Progenitor cell of endocrine pancreas (in vitro differentiated cells): ENCODE data around the gene ABHD10. TPM values are rescaled to one million over a fixed set of nuclear protein-coding genes. Genes with fewer than 3 reads are reported as not detected.
A peak's percentile ranks its signal among the peaks of the same experiment; 100 is the strongest.

Experiments
- DNase-seq: peaks from one replicate; pipeline ENCODE4 v3.0.0; 2021; ENCODE audit warnings: low spot score; ENCODE audit not compliant: unreplicated experiment
- H3K27ac Mint-ChIP-seq: 2 replicates; pipeline ENCODE4 v1.8.0; 2021; ENCODE audit warnings: mild to moderate bottlenecking, moderate library complexity, mixed read lengths
- H3K27me3 Mint-ChIP-seq: 2 replicates; pipeline ENCODE4 v1.8.0; 2021; ENCODE audit warnings: mixed read lengths
- H3K36me3 Mint-ChIP-seq: 2 replicates; pipeline ENCODE4 v1.8.0; 2022; ENCODE audit warnings: mixed read lengths; ENCODE audit not compliant: insufficient read depth
- H3K4me1 Mint-ChIP-seq: 2 replicates; pipeline ENCODE4 v1.8.0; 2021; ENCODE audit warnings: low read depth, mixed read lengths
- H3K4me3 Mint-ChIP-seq: 2 replicates; pipeline ENCODE4 v1.8.0; 2021; ENCODE audit warnings: low read depth, mild to moderate bottlenecking, moderate library complexity, mixed read lengths
- H3K9me3 Mint-ChIP-seq: 2 replicates; pipeline ENCODE4 v1.8.0; 2021; ENCODE audit warnings: low read depth, mixed read lengths
- CTCF ChIP-seq: fragments of 200-600 bp; sonication (generic); IDR thresholded peaks from one replicate; pipeline ENCODE4 v1.5.0; 2021; ENCODE audit warnings: antibody characterized with exemption, mild to moderate bottlenecking; ENCODE audit not compliant: unreplicated experiment
- total RNA-seq: library from RNA; stranded (reverse); gene quantifications from 2 replicates; pipeline ENCODE4 v1.2.1, GENCODE V29; 2021

The ABHD10 gene
- total RNA-seq, 1 donor from 2014 or later, result 31.9 TPM

GRCh38 chr3:112011376-112011940 is 32.6 kb downstream of the ABHD10 start:
- no peak for TF ChIP-seq CTCF
- DNase-seq, result no peak
- H3K4me3 Mint-ChIP-seq, result no peak overlapping the region
- H3K27ac Mint-ChIP-seq, result no peak overlapping the region
- peaks cover 2% of the 10 kb centered on the region for H3K4me1 Mint-ChIP-seq
- no peaks in the 10 kb centered on the region for H3K27me3 Mint-ChIP-seq
- no peaks in the 10 kb centered on the region for H3K9me3 Mint-ChIP-seq
- no peaks in the 10 kb centered on the region for H3K36me3 Mint-ChIP-seq

GRCh38 chr3:112012205-112012992 is 33.6 kb downstream of the ABHD10 start:
- Mint-ChIP-seq H3K9me3 (no peaks in the 10 kb centered on the region), H3K4me1 (peaks cover 2% of the 10 kb centered on the region), H3K27me3 (no peaks in the 10 kb centered on the region), H3K36me3 (no peaks in the 10 kb centered on the region), H3K4me3 (no peak overlapping the region), H3K27ac (peak overlapping the region; percentile 43)
- TF ChIP-seq CTCF, result no peak
- no peak for DNase-seq

DNA sequence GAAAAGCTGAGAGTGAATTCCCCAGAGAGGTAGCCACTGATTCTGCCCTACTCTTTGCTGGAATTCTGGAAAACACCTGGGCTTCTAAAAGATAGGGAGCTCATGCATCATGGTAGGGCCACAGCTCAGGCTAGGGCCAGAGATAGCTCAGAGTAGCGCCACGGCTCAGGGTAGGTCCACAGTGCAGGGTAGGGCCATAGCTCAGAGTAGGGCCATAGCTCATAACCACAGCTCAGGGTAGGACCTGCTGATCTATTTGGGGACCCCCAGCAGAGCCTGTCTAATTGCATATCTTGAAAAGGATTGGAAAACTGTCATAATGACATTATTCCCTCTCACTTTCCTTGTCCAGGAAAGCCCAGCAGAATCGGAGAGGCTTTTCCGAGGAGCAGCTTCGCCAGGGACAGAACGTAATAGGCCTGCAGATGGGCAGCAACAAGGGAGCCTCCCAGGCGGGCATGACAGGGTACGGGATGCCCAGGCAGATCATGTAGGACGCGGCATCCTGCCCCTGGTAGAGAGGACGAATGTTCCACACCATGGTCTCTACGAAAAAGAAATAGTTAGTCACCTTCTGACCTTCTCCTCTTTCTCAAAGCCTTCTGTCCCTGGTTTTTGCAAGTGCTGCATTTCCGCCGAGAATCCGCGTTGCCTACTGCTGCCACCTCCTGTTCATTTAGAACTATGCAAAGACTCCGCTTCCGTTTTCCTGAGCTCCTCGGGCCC is 34.4 kb downstream of the ABHD10 start:
- peak; percentile 26 for DNase-seq
- no peak overlapping the region for H3K4me3 Mint-ChIP-seq
- no peaks in the 10 kb centered on the region for H3K27me3 Mint-ChIP-seq
- peak; percentile 74 for TF ChIP-seq CTCF
- peaks cover 2% of the 10 kb centered on the region for H3K4me1 Mint-ChIP-seq
- no peaks in the 10 kb centered on the region for H3K9me3 Mint-ChIP-seq
- H3K27ac Mint-ChIP-seq, result no peak overlapping the region
- H3K36me3 Mint-ChIP-seq, result no peaks in the 10 kb centered on the region

GRCh38 chr3:112013784-112014143 is 34.9 kb downstream of the ABHD10 start:
- DNase-seq, result no peak
- peaks cover 2% of the 10 kb centered on the region for H3K4me1 Mint-ChIP-seq
- no peak for TF ChIP-seq CTCF
- H3K36me3 Mint-ChIP-seq, result no peaks in the 10 kb centered on the region
- H3K27ac Mint-ChIP-seq, result no peak overlapping the region
- no peaks in the 10 kb centered on the region for H3K9me3 Mint-ChIP-seq
- H3K27me3 Mint-ChIP-seq, result no peaks in the 10 kb centered on the region
- no peak overlapping the region for H3K4me3 Mint-ChIP-seq

DNA sequence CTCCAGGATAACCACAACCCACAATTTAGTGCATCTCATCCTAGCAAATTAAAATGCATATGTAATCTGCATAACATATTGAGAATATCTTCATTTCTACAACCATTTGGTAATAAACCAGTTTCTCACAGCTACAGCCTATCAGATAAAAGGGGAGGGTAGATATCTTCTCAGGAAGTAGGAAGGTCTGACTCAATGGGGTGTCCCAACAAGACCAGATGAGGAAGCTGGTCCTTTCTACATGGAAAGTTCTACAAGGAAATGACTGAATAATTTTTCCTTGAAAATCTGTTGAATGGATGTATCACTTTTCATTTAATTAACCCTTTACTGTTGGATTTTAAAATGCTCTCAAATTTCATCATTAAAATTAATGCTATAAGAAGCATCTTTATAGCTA is 38.3 kb downstream of the ABHD10 start:
- Mint-ChIP-seq H3K27ac (no peak overlapping the region), H3K27me3 (no peaks in the 10 kb centered on the region), H3K9me3 (peaks cover 2% of the 10 kb centered on the region), H3K36me3 (no peaks in the 10 kb centered on the region), H3K4me1 (peaks cover 2% of the 10 kb centered on the region), H3K4me3 (no peak overlapping the region)
- DNase-seq, result no peak
- TF ChIP-seq CTCF, result no peak
